GM12878 (cell line): ENCODE measurements around the gene MAST3.

Source experiments
- MYB ChIP-seq: fragments of 150-350 bp; IDR thresholded peaks from 2 replicates; pipeline ENCODE4 v1.6.1; 2014; ENCODE audit warnings: mild to moderate bottlenecking, low read depth, low read length, borderline replicate concordance
- POLR2AphosphoS5 ChIP-seq: IDR thresholded peaks from 2 replicates; pipeline ENCODE4 v1.6.1; 2011; ENCODE audit warnings: mild to moderate bottlenecking, low read length, inconsistent platforms
- RFX5 ChIP-seq: IDR thresholded peaks from 2 replicates; pipeline ENCODE4 v1.6.1; 2011; ENCODE audit warnings: low read depth, low read length, improper control_type of control experiment
- ZBED1 ChIP-seq: IDR thresholded peaks from 2 replicates; pipeline ENCODE4 v1.6.1; 2016; ENCODE audit warnings: borderline replicate concordance
- ZNF384 ChIP-seq: IDR thresholded peaks from 2 replicates; pipeline ENCODE4 v1.6.1; 2012; ENCODE audit warnings: low read depth, mild to moderate bottlenecking, low read length, improper control_type of control experiment, borderline replicate concordance

GRCh38 chr19:18159810-18160209 lies 62.2 kb downstream of the MAST3 start:
- no peak for TF ChIP-seq POLR2AphosphoS5
- TF ChIP-seq ZNF384: no peak
- TF ChIP-seq ZBED1: no peak
- no peak for TF ChIP-seq RFX5
- no peak for TF ChIP-seq MYB
